HepG2 (cell line): Measurements from ENCODE around the gene RNMT. TPM values are rescaled to one million over a fixed set of nuclear protein-coding genes. Genes with fewer than 3 reads are reported as not detected.

ENCODE experiments used
- CENPT ChIP-seq: sonication (generic); formaldehyde crosslinking; IDR thresholded peaks from 2 replicates; pipeline ENCODE4 v1.8.0; 2022; ENCODE audit warnings: low read depth, mild to moderate bottlenecking, moderate library complexity, missing genetic modification reagents
- CREB3 ChIP-seq: sonication (generic); formaldehyde crosslinking; IDR thresholded peaks from 2 replicates; pipeline ENCODE4 v1.5.0; 2020; ENCODE audit warnings: missing genetic modification reagents
- DMAP1 ChIP-seq: IDR thresholded peaks from 2 replicates; pipeline ENCODE4 v1.6.1; 2016
- EHMT2 ChIP-seq: fragments of 200-600 bp; sonication (generic); IDR thresholded peaks from 2 replicates; pipeline ENCODE4 v1.7.0; 2017; ENCODE audit warnings: antibody characterized with exemption, low read depth, low read length, borderline replicate concordance
- ELF1 ChIP-seq: sonication (generic); formaldehyde crosslinking; IDR thresholded peaks from 2 replicates; pipeline ENCODE4 v1.4.0; 2020; ENCODE audit warnings: missing genetic modification reagents
- HBP1 ChIP-seq: IDR thresholded peaks from 2 replicates; pipeline ENCODE4 v1.6.1; 2016; ENCODE audit warnings: low read depth, control low read depth
- JUND ChIP-seq: sonication (generic); formaldehyde crosslinking; IDR thresholded peaks from 2 replicates; pipeline ENCODE4 v1.8.0; 2022; ENCODE audit warnings: mild to moderate bottlenecking, missing genetic modification reagents
- MIXL1 ChIP-seq: IDR thresholded peaks from 2 replicates; pipeline ENCODE4 v1.6.1; 2016
- PAF1 ChIP-seq: IDR thresholded peaks from 2 replicates; pipeline ENCODE4 v1.6.1; 2016; ENCODE audit warnings: missing genetic modification reagents, missing compliant biosample characterization
- PAXIP1 ChIP-seq: sonication (generic); formaldehyde crosslinking; conservative IDR thresholded peaks from 2 replicates; pipeline ENCODE4 v1.4.0; 2020; ENCODE audit warnings: mild to moderate bottlenecking, missing genetic modification reagents, moderate library complexity
- RBFOX2 ChIP-seq: fragments of 200-400 bp; formaldehyde crosslinking; IDR thresholded peaks from 2 replicates; pipeline ENCODE4 v1.6.1; 2017; ENCODE audit warnings: low read depth, mild to moderate bottlenecking, low read length
- SOX13 ChIP-seq, 3 experiments: fragments of 450-650 bp in 1 of 3; sonication (generic) in 1 of 3; formaldehyde crosslinking in 1 of 3; IDR thresholded peaks in 2 of 3; conservative IDR thresholded peaks in 1 of 3; 2 replicates each; pipeline versions ENCODE4 v1.5.0 to v1.6.1; 2016 to 2020; ENCODE audit warnings: antibody characterized with exemption in 1 of 3, mild to moderate bottlenecking in 1 of 3, missing compliant biosample characterization in 1 of 3, missing genetic modification reagents in 1 of 3, moderate library complexity in 1 of 3
- ZBTB21 ChIP-seq: sonication (generic); formaldehyde crosslinking; IDR thresholded peaks from 2 replicates; pipeline ENCODE4 v1.4.0; 2020; ENCODE audit warnings: missing genetic modification reagents
- ZBTB42 ChIP-seq: sonication (generic); formaldehyde crosslinking; IDR thresholded peaks from 2 replicates; pipeline ENCODE4 v1.5.0; 2020; ENCODE audit warnings: mild to moderate bottlenecking, missing genetic modification reagents
- ZNF672 ChIP-seq: sonication (generic); formaldehyde crosslinking; IDR thresholded peaks from 2 replicates; pipeline ENCODE4 v1.8.1; 2022; ENCODE audit warnings: missing genetic modification reagents
- ZSCAN30 ChIP-seq: sonication (generic); formaldehyde crosslinking; IDR thresholded peaks from 2 replicates; pipeline ENCODE4 v1.5.0; 2020; ENCODE audit warnings: mild to moderate bottlenecking, missing genetic modification reagents
- polyA plus RNA-seq, 8 experiments: library from polyadenylated mRNA; depleted of rRNA in 3 of 8; stranded (reverse) in 7 of 8; unstranded in 1 of 8; fragments of >200 nt; fragmentation: Illumina TruSeq in 4 of 8; extraction: Trizol in 4 of 8; gene quantifications; 2 replicates each; pipeline versions ENCODE4 v1.2.1 to v1.2.3, GENCODE V29; 2011 to 2016; ENCODE audit warnings: low read depth in 4 of 8, missing spikeins in 1 of 8, mixed read lengths in 1 of 8; ENCODE audit not compliant: insufficient read depth in 1 of 8
- total RNA-seq, 5 experiments: library from RNA; depleted of rRNA; stranded (reverse); fragments of >200 nt; fragmentation: Illumina TruSeq; extraction: Trizol; gene quantifications; 2 replicates each; pipeline ENCODE4 v1.2.3, GENCODE V29; 2016; ENCODE audit warnings: low read depth in 1 of 5
- TF ChIP-seq, protein P1 (sequence below), 2 experiments: sonication (generic) in 1 of 2; formaldehyde crosslinking in 1 of 2; IDR thresholded peaks; 2 replicates each; pipeline versions ENCODE4 v1.4.0 to v1.6.1; 2016 to 2020; ENCODE audit warnings: borderline replicate concordance in 1 of 2, low read depth in 1 of 2, mild to moderate bottlenecking in 1 of 2, missing genetic modification reagents in 1 of 2

Gene RNMT
- total and polyA plus RNA-seq, 2 of the 13 experiments (the other 11 are each of a cell fraction or from before 2014, with no cell fraction given): 22.9 to 24.4 TPM

DNA sequence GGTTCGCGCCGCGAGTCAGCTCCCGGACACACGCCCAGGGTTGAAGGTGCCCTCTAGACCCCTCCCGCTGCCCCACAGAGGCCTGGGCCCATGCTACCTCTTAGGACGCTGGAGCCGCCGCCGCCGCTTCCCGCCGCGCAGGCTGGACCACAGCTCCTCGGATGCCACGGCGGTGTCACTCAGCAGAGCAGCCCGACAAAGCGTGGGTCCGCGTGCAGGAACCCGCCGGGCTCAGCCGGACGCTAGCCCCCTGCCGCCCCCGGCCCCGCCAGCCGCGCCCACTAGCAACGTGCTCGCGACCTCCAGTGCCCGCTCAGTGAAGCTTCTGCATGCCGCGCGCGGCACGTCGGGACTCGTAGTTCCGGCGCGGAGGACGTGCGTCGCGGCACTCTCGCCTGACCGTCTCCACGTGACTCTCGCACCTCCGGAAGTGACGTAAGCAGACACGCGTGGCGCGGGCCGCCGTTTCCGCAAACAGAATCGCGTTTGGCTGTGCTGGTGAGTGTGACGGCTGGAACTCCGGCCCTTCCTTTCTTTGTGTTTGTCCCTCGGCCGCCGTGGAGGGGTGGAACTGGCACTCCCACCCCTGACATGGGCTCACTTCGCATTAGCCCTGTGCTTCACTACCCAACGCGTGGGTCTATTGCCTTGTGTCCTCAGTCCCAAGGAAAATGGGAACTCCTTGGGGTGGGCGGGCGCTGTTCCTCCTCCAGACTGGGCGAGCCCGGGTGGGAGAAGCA is at the start of gene RNMT, which contains the start of gene FAM210A (continued):
- no peak; the same call in 1 of the 2 replicates for TF ChIP-seq EHMT2
- TF ChIP-seq PAF1 (CRISPR knock-in tag): no peak
- no peak for TF ChIP-seq ZNF672 (CRISPR knock-in tag)
- peak; percentile 94 for TF ChIP-seq RBFOX2
- peak; percentile 95 for TF ChIP-seq ELF1 (CRISPR knock-in tag)
- no peak for TF ChIP-seq ZBTB42 (CRISPR knock-in tag)
- peak; percentile 82 for TF ChIP-seq ZBTB21
- no peak; the same call in 1 of the 2 replicates for TF ChIP-seq MIXL1 (CRISPR knock-in tag)
- TF ChIP-seq JUND (CRISPR knock-in tag): peak; percentile 90
- peak; percentile 64 for TF ChIP-seq HBP1 (CRISPR knock-in tag)
- no peak for TF ChIP-seq ZSCAN30 (CRISPR knock-in tag)
- TF ChIP-seq DMAP1: peak; percentile 98
- no peak for TF ChIP-seq CENPT
- peak; percentile 67 for TF ChIP-seq PAXIP1 (CRISPR knock-in tag)
- no peak for TF ChIP-seq SOX13 (IDR thresholded peaks at IDR 0.05)
- TF ChIP-seq SOX13 (CRISPR knock-in tag; conservative IDR thresholded peaks at IDR 0.05 in 1 of 2, IDR thresholded peaks at IDR 0.05 in 1 of 2): peak in 1 of 2 experiments; percentile 50; a peak in 1 of 4 replicates
- TF ChIP-seq, protein P1, sequence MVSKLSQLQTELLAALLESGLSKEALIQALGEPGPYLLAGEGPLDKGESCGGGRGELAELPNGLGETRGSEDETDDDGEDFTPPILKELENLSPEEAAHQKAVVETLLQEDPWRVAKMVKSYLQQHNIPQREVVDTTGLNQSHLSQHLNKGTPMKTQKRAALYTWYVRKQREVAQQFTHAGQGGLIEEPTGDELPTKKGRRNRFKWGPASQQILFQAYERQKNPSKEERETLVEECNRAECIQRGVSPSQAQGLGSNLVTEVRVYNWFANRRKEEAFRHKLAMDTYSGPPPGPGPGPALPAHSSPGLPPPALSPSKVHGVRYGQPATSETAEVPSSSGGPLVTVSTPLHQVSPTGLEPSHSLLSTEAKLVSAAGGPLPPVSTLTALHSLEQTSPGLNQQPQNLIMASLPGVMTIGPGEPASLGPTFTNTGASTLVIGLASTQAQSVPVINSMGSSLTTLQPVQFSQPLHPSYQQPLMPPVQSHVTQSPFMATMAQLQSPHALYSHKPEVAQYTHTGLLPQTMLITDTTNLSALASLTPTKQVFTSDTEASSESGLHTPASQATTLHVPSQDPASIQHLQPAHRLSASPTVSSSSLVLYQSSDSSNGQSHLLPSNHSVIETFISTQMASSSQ (IDR thresholded peaks at IDR 0.05; ENCODE audit: low read depth): no peak
- TF ChIP-seq, protein P1 (CRISPR knock-in tag; IDR thresholded peaks at IDR 0.05; ENCODE audit: borderline replicate concordance): peak; percentile 90
- TF ChIP-seq CREB3: peak; percentile 55; the same call in 1 of the 2 replicates
